Astrocyte (in vitro differentiated cells and primary cell): ENCODE results near the gene STK17A. TPM values are rescaled to one million over a fixed set of nuclear protein-coding genes. Genes with fewer than 3 reads are reported as not detected.

ENCODE experiments used
- DNase-seq: peaks from one replicate; pipeline ENCODE4 v3.0.0-alpha.2; 2010; ENCODE audit warnings: low read depth
- FAIRE-seq: peaks from 2 replicates; lab custom pipeline; 2011; peaks lifted over from hg19 to GRCh38; lab: Jason Lieb, UNC
- H2AFZ ChIP-seq: 2 replicates; pipeline ENCODE4 v1.6.0; 2012; ENCODE audit warnings: low read depth, low read length, inconsistent platforms
- H3K27ac ChIP-seq: 2 replicates; pipeline ENCODE4 v1.5.1; 2011; ENCODE audit warnings: low read depth, low read length, inconsistent platforms
- H3K27me3 ChIP-seq: 2 replicates; pipeline ENCODE4 v1.6.0; 2011; ENCODE audit warnings: low read length, inconsistent platforms; ENCODE audit not compliant: insufficient read depth
- H3K36me3 ChIP-seq: 2 replicates; pipeline ENCODE4 v1.5.1; 2011; ENCODE audit warnings: low read length, inconsistent platforms; ENCODE audit not compliant: insufficient read depth
- H3K4me1 ChIP-seq: 2 replicates; pipeline ENCODE4 v1.5.1; 2011; ENCODE audit warnings: low read length, inconsistent platforms; ENCODE audit not compliant: insufficient read depth
- H3K4me2 ChIP-seq: 2 replicates; pipeline ENCODE4 v1.6.0; 2012; ENCODE audit warnings: low read length, inconsistent platforms
- H3K4me3 ChIP-seq: 2 replicates; pipeline ENCODE4 v1.5.1; 2011; ENCODE audit warnings: low read depth, mild to moderate bottlenecking, low read length, inconsistent platforms; ENCODE audit not compliant: insufficient read depth
- H3K79me2 ChIP-seq: 2 replicates; pipeline ENCODE4 v1.6.0; 2012; ENCODE audit warnings: mild to moderate bottlenecking, low read length, inconsistent platforms; ENCODE audit not compliant: insufficient read depth
- H3K9ac ChIP-seq: 2 replicates; pipeline ENCODE4 v1.6.0; 2012; ENCODE audit warnings: mild to moderate bottlenecking, low read length, inconsistent platforms
- H3K9me3 ChIP-seq: 2 replicates; pipeline ENCODE4 v1.5.1; 2012; ENCODE audit warnings: low read depth, mild to moderate bottlenecking, low read length, inconsistent platforms; ENCODE audit not compliant: insufficient read depth
- H4K20me1 ChIP-seq: 2 replicates; pipeline ENCODE4 v1.6.0; 2012; ENCODE audit warnings: low read length, inconsistent platforms; ENCODE audit not compliant: insufficient read depth
- H3K27ac Mint-ChIP-seq: one replicate; pipeline ENCODE4 v1.8.0; 2021; ENCODE audit warnings: mild to moderate bottlenecking, mixed read lengths; ENCODE audit not compliant: unreplicated experiment
- H3K27me3 Mint-ChIP-seq: one replicate; pipeline ENCODE4 v1.8.0; 2021; ENCODE audit warnings: low read depth, mixed read lengths; ENCODE audit not compliant: unreplicated experiment
- H3K36me3 Mint-ChIP-seq: one replicate; pipeline ENCODE4 v1.8.0; 2021; ENCODE audit warnings: low read depth, mixed read lengths; ENCODE audit not compliant: unreplicated experiment
- H3K4me1 Mint-ChIP-seq: one replicate; pipeline ENCODE4 v1.8.0; 2021; ENCODE audit warnings: low read depth, mixed read lengths; ENCODE audit not compliant: unreplicated experiment
- H3K4me3 Mint-ChIP-seq: one replicate; pipeline ENCODE4 v1.8.0; 2021; ENCODE audit warnings: mild to moderate bottlenecking, moderate library complexity, mixed read lengths; ENCODE audit not compliant: unreplicated experiment
- H3K9me3 Mint-ChIP-seq: one replicate; pipeline ENCODE4 v1.8.0; 2021; ENCODE audit warnings: mild to moderate bottlenecking, mixed read lengths; ENCODE audit not compliant: unreplicated experiment
- CTCF ChIP-seq: IDR thresholded peaks from 2 replicates; pipeline ENCODE4 v1.5.1; 2011; ENCODE audit warnings: low read depth, mild to moderate bottlenecking, inconsistent platforms, low read length, moderate library complexity; ENCODE audit not compliant: insufficient read depth
- EZH2 ChIP-seq: IDR thresholded peaks from 2 replicates; pipeline ENCODE4 v1.6.1; 2012; ENCODE audit warnings: mild to moderate bottlenecking, low read length, inconsistent platforms; ENCODE audit not compliant: insufficient read depth
- total RNA-seq: library from RNA; stranded (reverse); gene quantifications from 2 replicates; pipeline ENCODE4 v1.2.1, GENCODE V29; 2021

STK17A gene
- total RNA-seq, 1 donor from 2014 or later, result 38.4 TPM

GRCh38 chr7:43658718-43659548, 76.0 kb downstream of the STK17A start:
- no peaks in the 10 kb centered on the region for H3K9me3 ChIP-seq
- DNase-seq (peak; percentile 98), FAIRE-seq (peak; percentile 86)
- Mint-ChIP-seq H3K9me3 (no peaks in the 10 kb centered on the region), H3K27ac (peak overlapping the region; percentile 89), H3K4me3 (peak overlapping the region; percentile 29), H3K4me1 (peaks cover 17% of the 10 kb centered on the region), H3K27me3 (no peaks in the 10 kb centered on the region), H3K36me3 (peaks cover 4% of the 10 kb centered on the region)
- H3K4me3 ChIP-seq, result peak overlapping the region; percentile 26
- H3K36me3 ChIP-seq, result no peaks in the 10 kb centered on the region
- peaks cover 51% of the 10 kb centered on the region for H3K79me2 ChIP-seq
- H2AFZ ChIP-seq, result no peak overlapping the region
- peak overlapping the region; percentile 77 for H3K4me2 ChIP-seq
- H3K27ac ChIP-seq, result peak overlapping the region; percentile 88
- H3K27me3 ChIP-seq, result no peaks in the 10 kb centered on the region
- no peak for TF ChIP-seq CTCF
- TF ChIP-seq EZH2, result no peak
- H4K20me1 ChIP-seq, result no peaks in the 10 kb centered on the region
- H3K4me1 ChIP-seq, result peaks cover 16% of the 10 kb centered on the region
- H3K9ac ChIP-seq, result peak overlapping the region; percentile 49

- H3K27ac Mint-ChIP-seq, result peak overlapping the region; percentile 62
- H3K79me2 ChIP-seq, result peaks cover 51% of the 10 kb centered on the region
- H3K9ac ChIP-seq, result peak overlapping the region; percentile 28
- H3K4me3 Mint-ChIP-seq, result no peak overlapping the region
- no peaks in the 10 kb centered on the region for H4K20me1 ChIP-seq
- H2AFZ ChIP-seq, result no peak overlapping the region
- peaks cover 16% of the 10 kb centered on the region for H3K4me1 ChIP-seq
- no peak for TF ChIP-seq EZH2
- H3K9me3 ChIP-seq, result no peaks in the 10 kb centered on the region
- H3K27me3 Mint-ChIP-seq, result no peaks in the 10 kb centered on the region
- no peak overlapping the region for H3K4me3 ChIP-seq
- DNase-seq, result no peak
- peak overlapping the region; percentile 77 for H3K4me2 ChIP-seq
- H3K36me3 Mint-ChIP-seq, result peaks cover 2% of the 10 kb centered on the region
- H3K9me3 Mint-ChIP-seq, result no peaks in the 10 kb centered on the region
- H3K27me3 ChIP-seq, result no peaks in the 10 kb centered on the region
- H3K36me3 ChIP-seq, result no peaks in the 10 kb centered on the region
- peak overlapping the region; percentile 88 for H3K27ac ChIP-seq
- FAIRE-seq, result no peak
- H3K4me1 Mint-ChIP-seq, result peaks cover 17% of the 10 kb centered on the region
Measured at GRCh38 chr7:43659549-43659896, 76.6 kb downstream of the STK17A start.

- TF ChIP-seq EZH2 (no peak), CTCF (no peak)
- Mint-ChIP-seq H3K27ac (no peak overlapping the region), H3K36me3 (peaks cover 2% of the 10 kb centered on the region), H3K4me3 (no peak overlapping the region), H3K9me3 (no peaks in the 10 kb centered on the region), H3K4me1 (peaks cover 17% of the 10 kb centered on the region), H3K27me3 (no peaks in the 10 kb centered on the region)
- H3K9ac ChIP-seq, result peak overlapping the region; percentile 28
- H3K79me2 ChIP-seq, result peaks cover 52% of the 10 kb centered on the region
- no peaks in the 10 kb centered on the region for H3K9me3 ChIP-seq
- H4K20me1 ChIP-seq, result no peaks in the 10 kb centered on the region
- H3K27ac ChIP-seq, result peak overlapping the region; percentile 88
- no peaks in the 10 kb centered on the region for H3K36me3 ChIP-seq
- FAIRE-seq (no peak), DNase-seq (no peak)
- H3K27me3 ChIP-seq, result no peaks in the 10 kb centered on the region
- H2AFZ ChIP-seq, result no peak overlapping the region
- peak overlapping the region; percentile 77 for H3K4me2 ChIP-seq
- peaks cover 16% of the 10 kb centered on the region for H3K4me1 ChIP-seq
- no peak overlapping the region for H3K4me3 ChIP-seq
Measured at GRCh38 chr7:43660141-43660540, 77.2 kb downstream of the STK17A start.
